Measurements from ENCODE around the gene FAM193A. TPM values are rescaled to one million over a fixed set of nuclear protein-coding genes. Genes with fewer than 3 reads are reported as not detected.

Gene FAM193A
- total RNA-seq, 1 experiment from 2014 or later, result 13.6 TPM

- no peak for ATAC-seq
- POLR2A ChIA-PET (ENCODE audit: unreplicated experiment), result no interaction called here
- peaks cover 9% of the 10 kb centered on the region; the same call in 1 of the 2 replicates for H3K36me3 ChIP-seq (ENCODE audit: low read depth, low read length)
- H3K9me3 ChIP-seq (ENCODE audit: low read length), result no peaks in the 10 kb centered on the region
- H4K20me1 ChIP-seq (ENCODE audit: low read length), result no peaks in the 10 kb centered on the region
- no peaks in the 10 kb centered on the region for H3K79me2 ChIP-seq (ENCODE audit: low read length)
- H3K9ac ChIP-seq (ENCODE audit: low read length), result no peak overlapping the region
- H2AFZ ChIP-seq (ENCODE audit: low read length), result no peak overlapping the region
- no peak overlapping the region for H3K4me3 ChIP-seq (ENCODE audit: low read length)
- no peak for DNase-seq
- H3K9me2 ChIP-seq (replicated peaks; ENCODE audit: low read length), result no peaks in the 10 kb centered on the region
- BruUV-seq (replicated peaks), result no TSS peak
- H3K4me1 ChIP-seq (ENCODE audit: insufficient read depth, low read length), result no peaks in the 10 kb centered on the region
- no peak overlapping the region for H3K4me2 ChIP-seq (ENCODE audit: low read length)
- H3F3A ChIP-seq (ENCODE audit: low read length, unreplicated experiment), result no peaks in the 10 kb centered on the region
- CTCF ChIA-PET, result no interaction called here
- intact Hi-C loops (cut with micrococcal nuclease), result no loop called here
- H3K27ac ChIP-seq (ENCODE audit: low read length), result no peak overlapping the region
- H3K27me3 ChIP-seq (ENCODE audit: low read length), result no peaks in the 10 kb centered on the region
- TF ChIP-seq CTCF (conservative IDR thresholded peaks at IDR 0.05; ENCODE audit: low read depth, low read length), result no peak
These were observed 159.1 kb downstream of the FAM193A start for GRCh38 chr4:2695346-2696060.

GRCh38 chr4:2696423-2696822 lies 160.0 kb downstream of the FAM193A start:
- intact Hi-C loops (cut with micrococcal nuclease), result no loop called here
- BruUV-seq (replicated peaks), result no TSS peak
- H3K9me2 ChIP-seq (replicated peaks; ENCODE audit: low read length), result no peaks in the 10 kb centered on the region
- no peak overlapping the region for H3K27ac ChIP-seq (ENCODE audit: low read length)
- H3K27me3 ChIP-seq (ENCODE audit: low read length), result no peaks in the 10 kb centered on the region
- H3K4me3 ChIP-seq (ENCODE audit: low read length), result no peak overlapping the region
- no peak for ATAC-seq
- DNase-seq, result no peak
- no peak overlapping the region for H2AFZ ChIP-seq (ENCODE audit: low read length)
- H3K79me2 ChIP-seq (ENCODE audit: low read length), result no peaks in the 10 kb centered on the region
- no peak overlapping the region for H3K4me2 ChIP-seq (ENCODE audit: low read length)
- H4K20me1 ChIP-seq (ENCODE audit: low read length), result no peaks in the 10 kb centered on the region
- CTCF ChIA-PET, result no interaction called here
- POLR2A ChIA-PET (ENCODE audit: unreplicated experiment), result no interaction called here
- H3K4me1 ChIP-seq (ENCODE audit: insufficient read depth, low read length), result no peaks in the 10 kb centered on the region
- no peaks in the 10 kb centered on the region for H3K9me3 ChIP-seq (ENCODE audit: low read length)
- H3F3A ChIP-seq (ENCODE audit: low read length, unreplicated experiment), result no peaks in the 10 kb centered on the region
- H3K36me3 ChIP-seq (ENCODE audit: low read depth, low read length), result peaks cover 5% of the 10 kb centered on the region; the same call in 1 of the 2 replicates
- no peak overlapping the region for H3K9ac ChIP-seq (ENCODE audit: low read length)
- no peak for TF ChIP-seq EZH2 (IDR thresholded peaks at IDR 0.05; ENCODE audit: low read length, unreplicated experiment)
- TF ChIP-seq CTCF (conservative IDR thresholded peaks at IDR 0.05; ENCODE audit: low read depth, low read length), result no peak
- no peak for TF ChIP-seq EZH2phosphoT487 (IDR thresholded peaks at IDR 0.05; ENCODE audit: borderline replicate concordance, low read length)

- no peak overlapping the region for H3K4me3 ChIP-seq (ENCODE audit: low read length)
- BruUV-seq (replicated peaks), result no TSS peak
- no peak overlapping the region for H3K9ac ChIP-seq (ENCODE audit: low read length)
- DNase-seq (no peak), ATAC-seq (no peak)
- H3K27ac ChIP-seq (ENCODE audit: low read length), result no peak overlapping the region
- H2AFZ ChIP-seq (ENCODE audit: low read length), result no peak overlapping the region
- TF ChIP-seq CTCF (conservative IDR thresholded peaks at IDR 0.05; ENCODE audit: low read depth, low read length) (no peak), EZH2 (IDR thresholded peaks at IDR 0.05; ENCODE audit: low read length, unreplicated experiment) (no peak), EZH2phosphoT487 (IDR thresholded peaks at IDR 0.05; ENCODE audit: borderline replicate concordance, low read length) (no peak)
- no peaks in the 10 kb centered on the region for H4K20me1 ChIP-seq (ENCODE audit: low read length)
- H3K27me3 ChIP-seq (ENCODE audit: low read length), result no peaks in the 10 kb centered on the region
- CTCF ChIA-PET, result no interaction called here
- H3K4me1 ChIP-seq (ENCODE audit: insufficient read depth, low read length), result no peaks in the 10 kb centered on the region
- H3K4me2 ChIP-seq (ENCODE audit: low read length), result no peak overlapping the region
- H3K9me2 ChIP-seq (replicated peaks; ENCODE audit: low read length), result no peaks in the 10 kb centered on the region
- H3K36me3 ChIP-seq (ENCODE audit: low read depth, low read length), result peaks cover 5% of the 10 kb centered on the region; the same call in 1 of the 2 replicates
- POLR2A ChIA-PET (ENCODE audit: unreplicated experiment), result no interaction called here
- H3K9me3 ChIP-seq (ENCODE audit: low read length), result no peaks in the 10 kb centered on the region
- H3K79me2 ChIP-seq (ENCODE audit: low read length), result no peaks in the 10 kb centered on the region
- no peaks in the 10 kb centered on the region for H3F3A ChIP-seq (ENCODE audit: low read length, unreplicated experiment)
- intact Hi-C loops (cut with micrococcal nuclease), result no loop called here
These were observed 161.6 kb downstream of the FAM193A start for GRCh38 chr4:2697995-2698414.
